MM.1S (cell line): Measurements from ENCODE around the gene CPB2.

Experiments used
- DNase-seq: peaks from one replicate; pipeline ENCODE4 v3.0.0-alpha.2; 2015
- H2AFZ ChIP-seq: fragments of 300-600 bp; sonication (generic); 2 replicates; pipeline ENCODE4 v1.6.0; 2016; ENCODE audit warnings: antibody characterized with exemption, low read length
- H3F3A ChIP-seq: fragments of 300-600 bp; sonication (generic); 2 replicates; pipeline ENCODE4 v1.6.1; 2016; ENCODE audit warnings: mild to moderate bottlenecking, antibody characterized with exemption, low read length, moderate library complexity, mixed read lengths; ENCODE audit not compliant: insufficient read depth
- H3K27ac ChIP-seq: fragments of 300-600 bp; sonication (generic); 2 replicates; pipeline ENCODE4 v1.5.1; 2016; ENCODE audit warnings: mild to moderate bottlenecking, low read length
- H3K27me3 ChIP-seq: fragments of 300-600 bp; sonication (generic); replicated peaks from 2 replicates; pipeline ENCODE4 v1.6.0; 2016; ENCODE audit warnings: low read length; ENCODE audit not compliant: insufficient read depth
- H3K36me3 ChIP-seq: fragments of 300-600 bp; sonication (generic); replicated peaks from 2 replicates; pipeline ENCODE4 v1.6.1; 2016; ENCODE audit warnings: mild to moderate bottlenecking, low read length, mixed read lengths; ENCODE audit not compliant: insufficient read depth
- H3K4me1 ChIP-seq: fragments of 300-600 bp; sonication (generic); 2 replicates; pipeline ENCODE4 v1.6.1; 2016; ENCODE audit warnings: low read length, mixed read lengths
- H3K4me2 ChIP-seq: fragments of 300-600 bp; sonication (generic); 2 replicates; pipeline ENCODE4 v1.6.0; 2016; ENCODE audit warnings: low read depth, low read length
- H3K4me3 ChIP-seq: fragments of 300-600 bp; sonication (generic); 2 replicates; pipeline ENCODE4 v1.5.1; 2016; ENCODE audit warnings: low read length, mixed read lengths
- H3K79me2 ChIP-seq: fragments of 300-600 bp; sonication (generic); 2 replicates; pipeline ENCODE4 v1.6.1; 2016; ENCODE audit warnings: mixed run types, low read length, mixed read lengths
- H3K9ac ChIP-seq: fragments of 300-600 bp; sonication (generic); 2 replicates; pipeline ENCODE4 v1.6.1; 2016; ENCODE audit warnings: low read length, mixed read lengths
- H3K9me2 ChIP-seq: fragments of 300-600 bp; sonication (generic); replicated peaks from 2 replicates; pipeline ENCODE4 v1.6.1; 2016; ENCODE audit warnings: mild to moderate bottlenecking, low read length, mixed read lengths; ENCODE audit not compliant: insufficient read depth
- H3K9me3 ChIP-seq: fragments of 300-600 bp; sonication (generic); replicated peaks from 2 replicates; pipeline ENCODE4 v1.6.1; 2016; ENCODE audit warnings: mild to moderate bottlenecking, low read length, mixed read lengths; ENCODE audit not compliant: insufficient read depth
- H4K20me1 ChIP-seq: fragments of 300-600 bp; sonication (generic); 2 replicates; pipeline ENCODE4 v1.6.1; 2016; ENCODE audit warnings: mild to moderate bottlenecking, low read length, moderate library complexity, mixed read lengths; ENCODE audit not compliant: insufficient read depth
- EZH2 ChIP-seq: fragments of 300-600 bp; sonication (generic); optimal IDR thresholded peaks from 2 replicates; pipeline ENCODE3; 2017; ENCODE audit warnings: low read depth, mild to moderate bottlenecking, antibody characterized with exemption, low read length, mixed read lengths
- EZH2phosphoT487 ChIP-seq: fragments of 300-600 bp; sonication (generic); IDR thresholded peaks from 2 replicates; pipeline ENCODE4 v1.6.1; 2018; ENCODE audit warnings: antibody characterized with exemption, low read length
- TF ChIP-seq, protein P1 (sequence below): fragments of 300-600 bp; sonication (generic); IDR thresholded peaks from 2 replicates; pipeline ENCODE4 v1.5.1; 2016; ENCODE audit warnings: antibody characterized with exemption, low read length, mixed read lengths

The CPB2 gene

DNA sequence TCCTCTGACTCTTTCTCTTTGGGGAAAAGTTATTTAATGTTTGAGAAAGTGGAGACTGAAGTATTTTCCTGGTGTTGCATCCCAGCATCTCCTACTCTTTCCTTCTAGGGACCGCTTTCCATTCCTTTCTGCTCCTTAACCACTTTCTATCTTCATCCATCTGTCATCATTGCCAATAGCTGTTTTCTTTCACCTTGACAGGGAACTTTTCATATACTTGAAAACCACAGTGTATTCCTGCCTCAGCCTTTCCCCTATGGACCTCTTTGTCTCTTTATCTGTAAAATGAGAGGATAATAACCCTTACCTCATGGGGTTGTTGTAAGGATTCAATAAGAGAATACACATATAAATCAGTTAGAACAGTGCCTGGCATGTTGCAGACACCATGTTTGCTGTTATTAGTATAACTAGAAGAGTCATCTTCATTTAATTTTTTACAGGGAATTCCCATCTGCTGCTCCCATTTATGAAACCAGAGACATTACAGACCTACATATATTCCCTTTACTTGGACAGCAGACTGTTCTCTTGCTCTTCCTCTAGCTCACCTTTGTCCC is 45.4 kb upstream of the CPB2 start:
- DNase-seq, result no peak
- H3K4me3 ChIP-seq, result no peak overlapping the region
- H3K4me2 ChIP-seq, result no peak overlapping the region
- peaks cover 16% of the 10 kb centered on the region for H3K4me1 ChIP-seq
- H3K27ac ChIP-seq, result no peak overlapping the region; the same call in 1 of the 2 replicates
- H3K36me3 ChIP-seq, result peaks cover 20% of the 10 kb centered on the region; the same call in 1 of the 2 replicates
- H3K9ac ChIP-seq, result no peak overlapping the region
- H3K79me2 ChIP-seq, result peaks cover 61% of the 10 kb centered on the region
- peaks cover 29% of the 10 kb centered on the region for H3F3A ChIP-seq
- no peaks in the 10 kb centered on the region for H3K9me2 ChIP-seq
- H2AFZ ChIP-seq, result no peak overlapping the region
- TF ChIP-seq, protein P1, sequence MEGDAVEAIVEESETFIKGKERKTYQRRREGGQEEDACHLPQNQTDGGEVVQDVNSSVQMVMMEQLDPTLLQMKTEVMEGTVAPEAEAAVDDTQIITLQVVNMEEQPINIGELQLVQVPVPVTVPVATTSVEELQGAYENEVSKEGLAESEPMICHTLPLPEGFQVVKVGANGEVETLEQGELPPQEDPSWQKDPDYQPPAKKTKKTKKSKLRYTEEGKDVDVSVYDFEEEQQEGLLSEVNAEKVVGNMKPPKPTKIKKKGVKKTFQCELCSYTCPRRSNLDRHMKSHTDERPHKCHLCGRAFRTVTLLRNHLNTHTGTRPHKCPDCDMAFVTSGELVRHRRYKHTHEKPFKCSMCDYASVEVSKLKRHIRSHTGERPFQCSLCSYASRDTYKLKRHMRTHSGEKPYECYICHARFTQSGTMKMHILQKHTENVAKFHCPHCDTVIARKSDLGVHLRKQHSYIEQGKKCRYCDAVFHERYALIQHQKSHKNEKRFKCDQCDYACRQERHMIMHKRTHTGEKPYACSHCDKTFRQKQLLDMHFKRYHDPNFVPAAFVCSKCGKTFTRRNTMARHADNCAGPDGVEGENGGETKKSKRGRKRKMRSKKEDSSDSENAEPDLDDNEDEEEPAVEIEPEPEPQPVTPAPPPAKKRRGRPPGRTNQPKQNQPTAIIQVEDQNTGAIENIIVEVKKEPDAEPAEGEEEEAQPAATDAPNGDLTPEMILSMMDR, result no peak
- TF ChIP-seq EZH2phosphoT487 (no peak), EZH2 (no peak)
- no peaks in the 10 kb centered on the region for H3K9me3 ChIP-seq
- H4K20me1 ChIP-seq, result peaks cover 15% of the 10 kb centered on the region; the same call in 1 of the 2 replicates
- no peaks in the 10 kb centered on the region for H3K27me3 ChIP-seq

DNA sequence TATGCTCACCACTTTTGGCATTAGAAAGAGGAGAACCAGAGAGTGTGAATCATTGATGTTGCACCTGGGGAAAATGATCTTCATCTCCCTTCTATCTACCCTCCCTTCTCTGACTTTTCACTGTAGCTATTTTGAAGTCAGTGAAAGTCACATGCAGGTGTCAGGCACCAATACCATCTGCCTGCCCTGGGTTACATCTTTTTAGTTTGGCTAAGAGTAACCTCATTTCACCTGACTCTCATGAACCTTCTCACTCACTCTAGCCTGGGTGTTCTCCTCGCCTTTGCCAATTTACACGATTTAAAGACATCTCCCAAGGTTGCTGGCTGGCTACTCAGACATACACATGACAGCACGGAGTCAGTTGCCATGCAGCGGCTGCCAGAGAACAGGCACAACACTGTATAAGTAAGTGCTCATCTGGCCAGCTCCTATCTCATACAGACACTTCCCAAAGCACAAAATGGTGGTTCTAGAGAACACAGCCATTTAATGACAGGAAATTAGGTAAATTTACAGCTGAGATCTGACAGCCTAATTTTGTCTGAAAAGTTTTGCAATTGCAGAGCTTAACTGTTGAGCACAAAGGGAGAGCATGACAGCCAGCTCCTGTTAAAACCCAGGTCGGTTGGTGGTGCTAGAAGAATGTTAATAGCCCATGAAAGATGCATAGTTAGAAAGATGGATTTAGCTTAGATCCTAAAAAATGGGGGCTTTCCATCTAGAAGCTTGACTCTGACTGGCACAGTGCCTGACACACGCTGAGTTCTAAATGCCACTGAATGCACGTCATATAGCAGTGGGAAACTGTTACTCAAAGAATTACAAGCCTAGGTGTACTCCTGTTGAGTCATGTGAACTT is 44.7 kb upstream of the CPB2 start:
- H3K4me1 ChIP-seq, result peaks cover 16% of the 10 kb centered on the region
- H2AFZ ChIP-seq, result no peak overlapping the region
- H3K36me3 ChIP-seq, result peaks cover 25% of the 10 kb centered on the region

DNA sequence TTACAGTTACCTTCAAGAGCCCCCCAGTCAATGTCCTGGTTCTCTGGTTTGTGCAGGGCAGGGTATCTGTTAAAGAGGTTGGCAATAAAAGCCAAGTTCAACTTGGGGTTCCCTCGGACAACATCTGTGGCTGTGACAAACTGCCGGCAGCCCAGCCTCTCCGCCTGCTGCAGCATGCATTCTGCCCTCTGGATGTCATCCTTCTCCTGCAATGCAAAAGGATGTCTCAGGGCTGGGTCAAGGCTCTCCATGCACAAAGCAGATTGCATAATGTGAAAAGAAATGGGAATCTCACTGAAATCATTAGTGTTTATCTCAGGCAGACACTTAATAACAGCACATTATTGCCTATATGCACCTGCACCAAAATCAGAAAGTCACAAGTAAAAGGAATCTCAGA is 42.1 kb upstream of the CPB2 start:
- TF ChIP-seq EZH2phosphoT487, result no peak
- TF ChIP-seq, protein P1, result no peak
- TF ChIP-seq EZH2, result no peak
- no peak for DNase-seq
- H4K20me1 ChIP-seq, result peaks cover 12% of the 10 kb centered on the region; the same call in 1 of the 2 replicates

More for the DNA sequence above, 44.7 kb upstream of the CPB2 start:
- TF ChIP-seq, protein P1, result no peak
- TF ChIP-seq EZH2phosphoT487, result no peak
- no peak for TF ChIP-seq EZH2
- no peak overlapping the region for H3K4me3 ChIP-seq
- peak; percentile 39 for DNase-seq
- peaks cover 15% of the 10 kb centered on the region; the same call in 1 of the 2 replicates for H4K20me1 ChIP-seq
- no peaks in the 10 kb centered on the region for H3K27me3 ChIP-seq
- no peak overlapping the region for H3K4me2 ChIP-seq
- no peaks in the 10 kb centered on the region for H3K9me2 ChIP-seq
- no peaks in the 10 kb centered on the region for H3K9me3 ChIP-seq
- H3K79me2 ChIP-seq, result peaks cover 61% of the 10 kb centered on the region
- H3F3A ChIP-seq, result peaks cover 29% of the 10 kb centered on the region
- no peak overlapping the region for H3K9ac ChIP-seq
- H3K27ac ChIP-seq, result peak overlapping the region; percentile 42; the same call in 1 of the 2 replicates

More for the DNA sequence above, 42.1 kb upstream of the CPB2 start:
- Histone ChIP-seq H3K4me3 (no peak overlapping the region), H3K4me2 (no peak overlapping the region), H3K27me3 (no peaks in the 10 kb centered on the region), H3K9ac (no peak overlapping the region), H3K4me1 (peaks cover 16% of the 10 kb centered on the region), H3K9me2 (no peaks in the 10 kb centered on the region), H3K79me2 (peaks cover 49% of the 10 kb centered on the region), H3K9me3 (no peaks in the 10 kb centered on the region), H3K27ac (no peak overlapping the region), H3F3A (peaks cover 19% of the 10 kb centered on the region), H2AFZ (no peak overlapping the region), H3K36me3 (peaks cover 20% of the 10 kb centered on the region)
